ENCODE measurements around the gene WBP11.

Gene WBP11

DNA sequence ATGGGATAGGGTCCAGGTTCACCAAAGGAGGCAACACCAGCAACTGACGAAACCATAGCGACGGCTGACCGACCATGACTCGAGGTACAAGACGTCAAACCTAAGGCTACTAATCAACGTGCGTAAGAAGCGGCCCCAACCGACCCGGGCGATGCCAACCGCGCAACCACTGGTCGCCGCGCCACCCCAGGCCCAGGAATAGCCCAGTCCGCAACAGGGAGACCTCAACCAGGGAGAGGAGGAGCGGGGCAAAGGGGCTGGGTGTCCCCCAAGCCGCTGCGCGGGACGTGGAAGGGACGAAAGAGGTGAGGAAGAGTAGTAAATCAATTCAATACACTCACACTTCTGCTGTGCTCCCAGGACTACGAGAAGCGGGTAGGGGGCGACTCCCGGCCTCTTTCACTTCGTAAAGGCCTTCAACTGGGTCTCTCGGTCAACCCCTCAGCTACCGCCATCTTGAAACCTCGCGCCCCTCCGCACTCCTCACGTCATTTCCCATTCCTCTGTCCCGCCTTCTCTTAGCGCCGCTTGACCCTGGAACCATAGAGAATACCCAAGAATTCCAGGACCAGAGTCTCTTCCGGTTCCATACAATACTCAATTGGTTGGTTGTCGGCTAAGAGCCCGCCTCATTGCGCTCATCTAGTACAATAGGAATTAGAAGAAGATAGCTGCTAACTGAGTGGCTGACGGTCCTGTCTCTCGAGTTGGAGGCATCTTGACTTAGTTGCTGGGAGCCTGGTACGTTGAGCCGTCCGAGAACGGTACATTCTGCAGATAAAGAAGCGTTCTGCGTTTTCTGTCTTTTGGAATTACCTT, at the start of gene WBP11, which contains the start of gene C12orf60:
TSS of gene WBP11 (minus strand) at position 468 of the 819 bp plus-strand sequence. CDS start 2,095 bp downstream, outside the sequence.
TSS of gene C12orf60 (plus strand) at position 660 of the 819 bp plus-strand sequence. CDS start 19,266 bp downstream, outside the sequence.
- DNase-seq, result peak; percentile 96 to 98

GRCh38 chr12:14852880-14853279, 49.6 kb upstream of the WBP11 start:
- DNase-seq, result no peak

- no peak for DNase-seq
Observed at GRCh38 chr12:14850929-14851663, 47.8 kb upstream of the WBP11 start.

GRCh38 chr12:14849661-14850060, 46.4 kb upstream of the WBP11 start:
- no peak for DNase-seq

GRCh38 chr12:14846876-14847580, 43.8 kb upstream of the WBP11 start:
- no peak for DNase-seq

DNA sequence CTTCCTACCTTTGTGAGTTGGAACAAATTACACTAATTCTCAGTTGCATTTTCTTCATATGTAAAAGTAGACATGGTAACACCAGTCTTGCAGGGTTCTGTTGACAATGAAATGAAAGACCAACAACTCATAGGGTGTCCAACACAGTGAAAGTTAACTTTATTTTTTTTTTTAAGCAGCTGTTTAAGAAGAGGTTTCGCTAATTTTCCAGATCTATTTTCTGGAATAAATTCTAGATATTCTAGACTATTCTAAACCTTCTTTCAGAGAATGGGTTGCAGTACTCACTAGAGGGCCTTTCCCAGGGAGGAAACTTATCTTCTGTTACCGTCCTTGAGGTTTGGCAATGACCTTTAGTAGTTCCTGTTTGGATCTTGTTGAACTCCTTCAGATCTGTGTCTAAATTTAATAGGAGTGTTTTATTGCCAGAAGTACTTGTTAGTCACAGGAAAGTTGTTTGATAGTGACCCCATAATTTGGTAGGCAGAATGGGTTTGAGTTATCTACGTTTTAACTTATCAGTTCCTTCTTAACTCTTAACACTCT, 42.8 kb upstream of the WBP11 start:
- no peak for DNase-seq

GRCh38 chr12:14845350-14845750, 42.1 kb upstream of the WBP11 start:
- peak in 1 of 2 experiments; percentile 40 for DNase-seq

DNA sequence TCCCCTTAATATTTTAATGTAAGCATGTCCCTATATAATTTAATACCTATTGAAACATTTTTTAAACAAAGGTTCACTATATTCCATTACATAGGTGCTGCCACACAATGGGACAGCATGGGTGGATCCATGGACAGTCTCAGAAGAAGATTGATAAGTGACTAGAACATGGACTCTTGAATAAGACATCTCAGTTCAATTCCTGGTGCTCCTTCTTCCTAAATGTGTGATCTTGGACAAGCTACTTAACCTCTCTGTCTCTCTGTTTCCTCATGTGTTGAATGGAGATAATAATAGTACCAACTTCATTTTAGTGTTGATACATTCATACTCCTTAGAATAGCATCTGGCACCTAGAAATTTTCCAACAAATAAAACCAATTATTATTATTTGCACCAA, 41.1 kb upstream of the WBP11 start:
- DNase-seq, result no peak

- DNase-seq, result no peak
Observed at GRCh38 chr12:14843425-14843887, 40.2 kb upstream of the WBP11 start, which contains the start of gene ART4. Gene ART4, minus strand, starts transcription at chr12:14843526. Its CDS starts 413 bp downstream, at chr12:14843113.

GRCh38 chr12:14842315-14842714, 39.0 kb upstream of the WBP11 start:
- no peak for DNase-seq

DNA sequence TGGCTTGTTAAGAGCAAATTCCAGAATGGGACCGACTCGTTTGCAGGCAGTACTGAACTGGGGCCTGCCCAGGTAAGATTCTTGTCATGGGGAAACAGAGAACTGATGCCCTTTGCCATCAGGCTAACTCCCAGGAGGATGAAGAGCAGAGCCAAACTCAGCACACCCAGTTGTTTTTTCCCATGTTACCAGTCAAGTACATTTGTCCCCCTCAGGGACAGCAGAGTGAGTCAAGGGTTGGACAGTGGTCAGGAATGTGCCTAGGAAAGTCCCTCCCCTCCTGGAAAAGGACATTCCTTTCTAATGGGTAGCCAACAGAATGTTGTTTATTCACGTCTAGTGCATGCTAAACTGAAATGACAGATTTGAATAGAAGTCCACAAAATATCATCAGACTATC, 38.5 kb upstream of the WBP11 start:
- DNase-seq, result no peak

DNA sequence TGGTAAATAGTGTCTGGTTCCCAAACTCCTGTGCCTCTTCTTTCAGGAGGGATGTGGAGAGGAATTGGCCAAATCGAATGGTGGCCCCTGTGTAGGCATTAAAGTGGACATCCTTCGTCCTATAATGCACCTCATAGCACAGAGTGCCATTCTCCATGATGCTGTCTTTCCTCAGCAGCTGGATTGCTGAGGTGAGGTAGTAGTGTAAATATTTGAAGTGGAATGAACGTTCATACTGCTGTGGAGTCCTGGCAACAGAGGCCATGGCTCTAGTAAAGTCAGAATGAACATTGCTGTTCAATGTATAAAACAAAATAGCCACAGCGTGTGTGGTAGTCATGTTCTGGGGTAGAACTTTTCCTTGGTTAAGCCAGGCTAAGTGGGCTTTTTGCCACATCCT, 37.3 kb upstream of the WBP11 start:
- DNase-seq, result no peak

GRCh38 chr12:14839262-14839661, 36.0 kb upstream of the WBP11 start:
- no peak for DNase-seq

GRCh38 chr12:14836336-14837210, 33.3 kb upstream of the WBP11 start:
- DNase-seq, result no peak

DNA sequence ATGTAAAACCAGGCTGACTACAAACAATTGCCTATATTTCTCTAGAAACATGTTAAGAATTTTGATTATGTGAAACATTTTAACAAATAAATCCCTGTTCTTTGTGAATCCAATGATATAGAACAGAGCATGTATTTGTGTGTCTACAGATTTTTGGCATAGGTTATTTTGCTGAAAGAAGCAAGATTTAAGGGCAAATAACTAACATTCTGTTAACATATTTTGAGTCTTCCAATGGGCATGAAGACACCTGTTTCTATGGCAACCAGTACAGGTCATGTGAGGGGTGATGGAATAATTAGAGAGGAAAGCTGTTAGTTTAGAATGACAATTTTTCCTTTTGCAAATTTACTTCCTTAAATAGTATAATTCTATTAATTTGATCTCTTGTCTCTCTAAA, 31.2 kb upstream of the WBP11 start:
- DNase-seq, result no peak

GRCh38 chr12:14833952-14834351, 30.7 kb upstream of the WBP11 start:
- no peak for DNase-seq

DNA sequence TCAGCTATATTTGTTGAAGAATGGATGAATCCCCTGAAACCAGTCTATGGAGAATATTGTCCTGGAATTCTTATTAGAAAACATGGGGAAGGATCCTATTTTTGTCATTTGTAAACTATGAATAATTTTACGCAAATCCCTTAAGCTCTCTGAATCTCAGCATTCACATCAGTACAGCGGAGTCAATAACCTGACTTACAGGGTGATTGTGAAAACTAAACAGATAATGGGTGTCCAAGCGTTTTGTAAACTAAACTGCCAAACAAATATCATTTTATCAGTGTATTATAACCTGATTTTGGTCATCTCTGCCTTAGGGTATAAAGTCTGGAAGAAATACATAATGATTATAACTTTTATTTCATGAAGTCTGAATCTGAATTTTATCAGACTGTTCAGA, 30.1 kb upstream of the WBP11 start:
- DNase-seq, result no peak

- no peak for DNase-seq
Observed at GRCh38 chr12:14828892-14829291, 25.6 kb upstream of the WBP11 start.

- DNase-seq, result no peak
Observed at GRCh38 chr12:14827043-14827442, 23.8 kb upstream of the WBP11 start.

DNA sequence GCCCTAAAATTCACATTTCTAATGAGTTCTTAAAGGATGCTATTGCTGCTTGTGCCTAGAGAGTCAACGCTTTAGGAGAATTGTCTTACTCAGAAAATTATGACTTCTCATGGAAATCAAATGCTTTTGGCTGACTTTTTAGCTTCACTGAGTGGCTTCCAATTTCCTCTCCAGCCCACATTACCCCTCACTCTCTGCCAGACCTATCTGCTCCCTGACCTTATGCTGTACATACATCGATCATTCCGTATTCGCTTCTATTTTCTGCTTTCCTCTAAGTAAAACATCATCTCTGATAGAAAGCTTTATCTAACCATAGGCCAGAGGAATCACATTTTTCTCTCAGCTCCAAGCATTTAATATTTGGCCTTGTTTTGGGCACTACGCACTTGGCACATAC, 23.2 kb upstream of the WBP11 start:
- no peak for DNase-seq

DNA sequence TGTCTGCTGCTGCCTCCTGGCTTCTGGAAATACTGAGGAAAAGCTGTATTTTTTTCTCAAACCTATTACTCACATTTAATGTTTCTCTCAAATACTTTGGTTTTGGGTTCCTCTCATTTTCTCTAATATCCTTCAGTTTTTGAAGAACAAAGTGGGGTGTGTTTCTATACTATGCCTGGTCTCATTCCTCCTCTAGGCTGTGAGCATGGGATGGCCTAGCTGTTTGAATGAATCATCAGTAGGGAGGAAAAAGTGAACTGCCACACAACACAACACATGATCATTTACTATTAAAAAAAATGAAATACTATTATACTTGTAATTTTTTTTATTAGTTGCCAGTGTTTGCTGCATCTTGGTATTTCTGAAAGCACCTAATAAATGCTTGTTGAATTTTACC, 22.0 kb upstream of the WBP11 start:
- DNase-seq, result no peak

Measured in cerebellar nuclear complex (tissue), 1 donor.